ENCODE results near the gene ZSCAN10.
A peak's percentile ranks its signal among the peaks of the same experiment; 100 is the strongest.

Gene ZSCAN10

DNA sequence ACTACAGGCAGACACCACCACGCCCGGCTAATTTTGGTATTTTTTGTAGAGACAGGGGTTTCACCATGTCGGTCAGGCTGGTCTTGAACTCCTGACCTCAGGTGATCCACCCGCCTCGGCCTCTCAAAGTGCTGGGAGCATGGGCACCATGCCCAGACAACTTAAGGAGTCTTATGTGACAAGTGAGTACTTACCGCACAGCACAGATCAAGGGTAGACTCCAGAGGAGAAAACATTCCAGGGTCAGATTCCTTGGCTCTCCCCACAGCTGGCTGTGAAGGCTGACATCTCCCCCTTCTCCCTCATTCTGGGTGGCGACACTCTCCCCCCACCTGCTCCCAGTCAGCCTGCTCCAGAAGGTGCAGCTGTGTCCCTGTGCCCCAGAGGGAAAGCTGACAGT, 10.6 kb downstream of the ZSCAN10 start:
- TF ChIP-seq, protein P1, sequence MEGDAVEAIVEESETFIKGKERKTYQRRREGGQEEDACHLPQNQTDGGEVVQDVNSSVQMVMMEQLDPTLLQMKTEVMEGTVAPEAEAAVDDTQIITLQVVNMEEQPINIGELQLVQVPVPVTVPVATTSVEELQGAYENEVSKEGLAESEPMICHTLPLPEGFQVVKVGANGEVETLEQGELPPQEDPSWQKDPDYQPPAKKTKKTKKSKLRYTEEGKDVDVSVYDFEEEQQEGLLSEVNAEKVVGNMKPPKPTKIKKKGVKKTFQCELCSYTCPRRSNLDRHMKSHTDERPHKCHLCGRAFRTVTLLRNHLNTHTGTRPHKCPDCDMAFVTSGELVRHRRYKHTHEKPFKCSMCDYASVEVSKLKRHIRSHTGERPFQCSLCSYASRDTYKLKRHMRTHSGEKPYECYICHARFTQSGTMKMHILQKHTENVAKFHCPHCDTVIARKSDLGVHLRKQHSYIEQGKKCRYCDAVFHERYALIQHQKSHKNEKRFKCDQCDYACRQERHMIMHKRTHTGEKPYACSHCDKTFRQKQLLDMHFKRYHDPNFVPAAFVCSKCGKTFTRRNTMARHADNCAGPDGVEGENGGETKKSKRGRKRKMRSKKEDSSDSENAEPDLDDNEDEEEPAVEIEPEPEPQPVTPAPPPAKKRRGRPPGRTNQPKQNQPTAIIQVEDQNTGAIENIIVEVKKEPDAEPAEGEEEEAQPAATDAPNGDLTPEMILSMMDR (IDR thresholded peaks at IDR 0.05; ENCODE audit: control extremely low read depth, extremely low read depth, low read depth, missing control alignments): no peak
- POLR2A ChIA-PET: no interaction called here
- DNase-seq (ENCODE audit: extremely low spot score): no peak
- CTCF ChIA-PET: interaction anchor here (2.3 to 3.5 kb wide), 3 partner anchors 9 to 29 kb away, joined by 7 to 31 read pairs (median 10); partner anchors contain the start of gene ZSCAN10

DNA sequence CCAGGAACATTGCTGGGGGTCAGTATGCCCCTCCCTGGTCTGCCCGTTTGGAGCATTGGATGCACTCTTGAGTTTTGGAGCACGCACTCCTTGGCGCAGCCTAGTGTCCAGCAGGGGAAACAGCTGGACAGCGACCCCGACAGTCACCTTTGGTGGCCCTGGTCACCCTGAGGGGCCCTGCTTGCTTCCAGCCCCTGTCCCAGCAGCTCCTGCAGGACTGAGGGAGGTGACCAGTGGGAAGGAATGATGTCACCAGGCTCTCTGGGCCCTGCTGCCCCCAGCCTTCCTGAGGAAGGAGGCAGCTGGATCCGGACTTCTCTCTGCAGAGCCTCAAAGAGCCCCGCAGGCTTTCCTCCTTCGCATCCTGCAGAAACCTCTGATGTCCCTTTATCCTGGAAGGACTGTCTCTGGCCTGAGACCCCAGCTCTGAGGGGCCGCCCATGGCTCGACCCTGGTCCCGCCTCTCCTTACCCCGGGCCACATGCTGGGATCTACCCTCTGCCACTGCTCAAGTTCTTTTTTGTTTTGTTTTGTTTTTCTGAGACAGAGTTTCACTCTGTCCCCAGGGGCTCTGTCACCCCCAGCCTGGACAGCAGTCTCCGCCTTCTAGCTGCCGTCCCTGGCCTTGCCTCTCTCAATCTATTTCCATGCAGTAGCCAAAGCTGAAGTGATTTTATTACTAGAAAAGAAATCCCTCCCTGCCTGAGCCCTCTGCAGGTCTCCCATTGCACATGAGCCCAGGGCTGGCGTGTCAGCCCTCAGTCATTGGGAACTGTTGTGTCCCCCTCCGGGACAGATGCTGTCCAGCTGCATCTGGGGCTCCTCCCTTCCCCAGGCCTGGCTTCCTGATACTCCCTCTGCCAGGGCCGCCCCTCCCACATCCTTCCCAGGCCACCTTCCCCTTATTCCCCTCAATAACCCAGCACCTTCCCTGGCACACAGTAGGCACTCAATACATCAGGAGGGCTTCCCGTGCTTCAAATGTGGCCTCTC, 11.6 kb downstream of the ZSCAN10 start:
- TF ChIP-seq, protein P1 (IDR thresholded peaks at IDR 0.05; ENCODE audit: control extremely low read depth, extremely low read depth, low read depth, missing control alignments): peak; percentile 46
- ChIA-PET CTCF (interaction anchor here (0.9 to 3.5 kb wide), 13 partner anchors 10 to 56 kb away, joined by 3 to 31 read pairs (median 4); partner anchors contain the start of gene ZSCAN10), POLR2A (no interaction called here)
- peak; percentile 28 for DNase-seq (ENCODE audit: extremely low spot score)

DNA sequence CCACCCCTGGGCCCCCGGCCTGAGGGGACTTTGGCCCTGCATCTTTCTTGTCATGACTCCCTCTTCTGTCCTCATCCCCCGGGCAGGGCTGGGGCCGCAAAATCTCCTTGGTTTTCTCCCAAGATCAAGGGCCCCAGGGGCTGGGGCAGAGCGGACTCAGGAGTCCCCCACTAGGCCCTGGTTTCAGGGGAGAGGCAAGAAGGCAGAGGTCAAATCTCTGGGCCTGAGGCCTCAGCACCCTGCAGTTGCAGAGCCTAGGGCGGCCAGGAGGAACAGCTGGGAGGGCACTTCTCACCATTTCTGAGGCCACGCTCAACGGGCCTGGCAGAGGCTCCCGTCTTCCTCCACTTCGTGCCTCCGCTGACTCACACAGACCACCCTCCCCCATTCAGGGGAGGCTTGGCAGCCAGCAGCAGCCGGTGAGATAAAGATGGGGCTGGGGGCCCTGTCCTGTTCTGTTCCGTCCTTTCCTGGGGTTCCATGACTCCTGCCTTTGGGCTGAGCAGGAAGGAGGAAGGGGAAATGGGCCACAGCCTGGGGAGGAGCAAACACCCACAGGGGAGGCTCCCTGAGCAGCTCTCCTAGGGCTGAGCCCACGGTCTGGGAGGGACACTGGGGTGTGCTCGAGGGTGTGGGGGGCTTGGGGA, 12.4 kb downstream of the ZSCAN10 start:
- TF ChIP-seq, protein P1 (IDR thresholded peaks at IDR 0.05; ENCODE audit: control extremely low read depth, extremely low read depth, low read depth, missing control alignments): no peak
- POLR2A ChIA-PET: no interaction called here
- CTCF ChIA-PET: interaction anchor here (0.9 to 3.5 kb wide), 10 partner anchors 10 to 55 kb away, joined by 3 to 31 read pairs (median 4); partner anchors contain the start of gene ZSCAN10
- no peak for DNase-seq (ENCODE audit: extremely low spot score)

DNA sequence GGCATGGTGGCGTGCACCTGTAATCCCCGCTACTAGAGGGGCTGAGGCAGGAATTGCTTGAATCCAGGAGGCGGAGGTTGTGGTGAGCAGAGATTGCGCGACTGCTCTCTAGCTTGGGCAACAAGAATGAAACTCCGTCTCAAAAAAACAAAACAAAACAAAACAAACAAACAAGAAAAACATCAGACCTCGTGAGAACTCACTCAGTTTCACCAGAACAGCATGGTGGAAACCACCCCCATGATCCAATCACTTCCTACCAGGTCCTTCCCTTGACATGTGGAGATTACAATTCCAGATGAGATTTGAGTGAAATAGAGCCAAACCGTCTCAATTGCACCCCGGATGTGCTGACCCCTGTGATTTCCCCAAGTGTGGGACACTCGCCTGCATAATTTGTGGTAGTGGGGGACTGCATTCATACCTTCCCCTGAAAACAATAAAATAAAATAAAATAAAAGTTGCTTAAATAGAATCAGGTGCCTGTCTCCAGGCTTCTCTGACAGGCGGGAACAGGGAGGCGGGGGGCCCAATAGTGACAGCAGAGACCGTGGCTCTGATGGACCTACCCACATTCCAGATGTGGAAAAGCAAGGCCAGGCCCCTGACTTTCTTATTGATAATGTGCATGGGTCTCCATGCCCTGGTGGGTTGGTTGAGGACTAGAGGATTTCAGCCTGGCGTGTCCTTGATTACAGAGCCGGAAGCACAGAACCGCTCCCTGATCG, 13.1 kb downstream of the ZSCAN10 start:
- CTCF ChIA-PET: interaction anchor here (1.6 to 3.5 kb wide), 2 partner anchors 11 to 43 kb away, joined by 4 to 31 read pairs; partner anchors contain the start of gene ZSCAN10
- POLR2A ChIA-PET: no interaction called here
- TF ChIP-seq, protein P1 (IDR thresholded peaks at IDR 0.05; ENCODE audit: control extremely low read depth, extremely low read depth, low read depth, missing control alignments): no peak
- DNase-seq (ENCODE audit: extremely low spot score): no peak

DNA sequence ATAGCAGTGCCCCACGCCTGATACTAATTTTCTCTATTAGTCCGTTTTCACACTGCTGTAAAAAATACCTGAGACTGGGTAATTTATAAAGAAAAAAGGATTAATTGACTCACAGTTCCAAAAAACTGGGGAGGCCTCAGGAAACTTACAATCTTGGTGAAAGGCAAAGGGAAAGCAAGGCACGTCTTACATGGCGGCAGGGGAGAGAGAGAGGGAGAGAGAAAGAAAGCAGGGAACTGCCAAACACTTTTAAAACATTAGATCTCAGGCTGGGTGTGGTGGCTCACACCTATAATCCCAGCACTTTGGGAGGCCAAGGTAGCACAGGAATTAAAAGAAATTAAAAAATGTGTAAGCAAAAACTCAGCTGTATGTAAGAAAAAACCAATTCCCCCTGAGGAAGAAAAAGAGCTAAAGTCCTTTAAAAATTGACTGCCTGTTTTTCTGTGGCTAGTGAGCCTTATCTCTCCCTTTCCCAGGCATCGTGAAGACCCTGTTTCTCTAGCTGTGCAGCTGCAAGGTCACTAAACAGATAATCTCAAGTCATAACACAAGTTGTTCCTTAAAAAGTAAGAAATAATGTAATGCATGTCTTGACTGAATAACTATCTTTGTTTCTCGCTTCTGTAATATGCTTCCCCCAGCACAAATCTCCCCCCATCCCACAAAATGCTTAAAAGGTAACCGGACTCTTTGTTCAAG, 14.0 kb downstream of the ZSCAN10 start:
- DNase-seq (ENCODE audit: extremely low spot score): no peak
- ChIA-PET CTCF (interaction anchor here (1.8 to 2.7 kb wide), 2 partner anchors 12 to 25 kb away, joined by 5 to 9 read pairs; no protein-coding TSS in a partner anchor), POLR2A (no interaction called here)
- TF ChIP-seq, protein P1 (IDR thresholded peaks at IDR 0.05; ENCODE audit: control extremely low read depth, extremely low read depth, low read depth, missing control alignments): no peak

All from GM10248 (cell line).